ENCODE measurements around the gene RIN1. TPM values are rescaled to one million over a fixed set of nuclear protein-coding genes. Genes with fewer than 3 reads are reported as not detected.

RIN1 gene
- 2.9 and 4.0 TPM in 2 replicates for total RNA-seq

GRCh38 chr11:66336234-66337102 is at the start of gene RIN1:
RIN1 (minus strand) TSS chr11:66336434; CDS start chr11:66336402, 32 bp downstream.

GRCh38 chr11:66371627-66372415 is 35.6 kb upstream of the RIN1 start, which contains the start of gene SLC29A2:
SLC29A2 (minus strand) TSS chr11:66371760; CDS start chr11:66371591, 169 bp downstream.

GRCh38 chr11:66347425-66348276 is 11.4 kb upstream of the RIN1 start, which contains the start of gene B4GAT1:
B4GAT1 (minus strand) TSS chr11:66347629; CDS start chr11:66347545, 84 bp downstream.

GRCh38 chr11:66344550-66345315 is 8.5 kb upstream of the RIN1 start, which contains the start of gene BRMS1:
BRMS1 (minus strand) TSS chr11:66345104; CDS start chr11:66342234, 2,870 bp downstream.

GRCh38 chr11:66316849-66317251 is 19.4 kb downstream of the RIN1 start, which contains the start of gene CD248:
CD248 (minus strand) TSS chr11:66317044; CDS start chr11:66317027, 17 bp downstream.

GRCh38 chr11:66291706-66292542 is 44.3 kb downstream of the RIN1 start, which contains the start of gene TMEM151A:
TMEM151A (plus strand) TSS chr11:66291894; CDS start chr11:66292014, 120 bp downstream.

GRCh38 chr11:66288671-66289547 is 47.3 kb downstream of the RIN1 start, which contains the start of gene YIF1A:
YIF1A (minus strand) TSS chr11:66289143; CDS start chr11:66288985, 158 bp downstream.

Other genes starting within 250 kb of the RIN1 start
- gene KLC2, start 78.7 kb downstream of the RIN1 start, total RNA-seq: 11.2 and 25.1 TPM in 2 replicates
- 75.1 and 116 TPM in 2 replicates for gene RAB1B, start 67.8 kb downstream of the RIN1 start, total RNA-seq
- gene CNIH2, start 58.3 kb downstream of the RIN1 start, total RNA-seq: not detected in 2 replicates
- 106 and 124 TPM in 2 replicates for gene YIF1A, start 47.3 kb downstream of the RIN1 start, total RNA-seq
- gene TMEM151A, start 44.5 kb downstream of the RIN1 start, total RNA-seq: under 0.01 TPM in 1 of 2 replicates, not detected in the other
- gene CD248, start 19.4 kb downstream of the RIN1 start, total RNA-seq: 0.25 and 1.3 TPM in 2 replicates
- gene BRMS1, start 8.7 kb upstream of the RIN1 start, total RNA-seq: 57.6 and 64.3 TPM in 2 replicates
- gene B4GAT1, start 11.2 kb upstream of the RIN1 start, total RNA-seq: 13.4 and 23.8 TPM in 2 replicates
- 0.16 and 1.3 TPM in 2 replicates for gene SLC29A2, start 35.3 kb upstream of the RIN1 start, total RNA-seq
- not detected in 2 replicates for gene NPAS4, start 84.6 kb upstream of the RIN1 start, total RNA-seq
- gene MRPL11, start 102.4 kb upstream of the RIN1 start, total RNA-seq: 34.9 and 46.1 TPM in 2 replicates
- 2.4 and 5.7 TPM in 2 replicates for gene PELI3, start 130.5 kb upstream of the RIN1 start, total RNA-seq
- gene DPP3, start 144.0 kb upstream of the RIN1 start, total RNA-seq: 52.9 and 65.8 TPM in 2 replicates
- 12.5 and 26.4 TPM in 2 replicates for gene BBS1, start 174.2 kb upstream of the RIN1 start, total RNA-seq
- gene ZDHHC24, start 209.6 kb upstream of the RIN1 start, total RNA-seq: 8.9 and 17.6 TPM in 2 replicates
- under 0.01 and 0.06 TPM in 2 replicates for gene ACTN3, start 210.5 kb upstream of the RIN1 start, total RNA-seq
- 16.7 and 31.8 TPM in 2 replicates for gene CTSF, start 232.2 kb upstream of the RIN1 start, total RNA-seq

Data from bladder microvascular endothelial cell (primary cell).